ENCODE results near the gene CA12.

- TF ChIP-seq EZH2 (IDR thresholded peaks at IDR 0.05; ENCODE audit: borderline replicate concordance, insufficient read depth, low read depth, low read length, poor library complexity, severe bottlenecking): no peak
- TF ChIP-seq CTCF (IDR thresholded peaks at IDR 0.05): no peak
Observed at GRCh38 chr15:63367900-63368299, 13.7 kb downstream of the CA12 start.
